ENCODE results near the gene MMRN1. TPM values are rescaled to one million over a fixed set of nuclear protein-coding genes. Genes with fewer than 3 reads are reported as not detected.

Gene MMRN1
- polyA plus RNA-seq, 1 experiment, result not detected

DNA sequence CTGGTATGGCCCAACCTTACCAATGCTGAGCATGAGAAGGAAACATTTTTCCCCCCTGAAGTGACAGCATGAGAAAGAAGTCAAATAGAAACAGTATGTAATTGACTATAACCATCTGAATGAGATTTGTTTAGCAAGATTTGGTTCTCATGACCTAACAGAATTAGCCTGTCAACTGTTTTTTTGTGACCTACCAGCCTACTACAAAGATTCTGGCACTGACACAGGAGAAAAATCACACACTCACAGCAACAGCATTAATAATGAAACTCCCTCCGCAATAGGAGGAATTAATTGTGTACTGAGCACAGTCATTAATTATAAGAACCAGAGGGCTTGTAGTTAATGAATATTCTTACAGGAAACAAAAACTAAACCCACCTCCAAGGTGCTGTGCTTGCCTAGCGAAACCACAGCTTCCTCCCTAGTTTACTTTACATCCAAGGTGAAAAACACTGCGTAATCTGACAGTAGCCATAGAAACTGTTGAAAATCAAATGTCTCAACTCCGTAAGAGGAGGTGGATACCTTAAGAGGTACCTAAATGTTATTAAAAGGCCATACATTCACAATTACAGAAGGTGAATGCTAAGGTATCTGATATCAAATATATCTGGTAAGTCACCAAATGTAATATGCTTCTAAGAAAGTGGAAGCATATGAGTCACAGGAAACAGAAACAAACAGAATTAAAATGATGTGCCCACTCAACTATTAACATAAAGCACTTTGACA, 34.9 kb downstream of the MMRN1 start:
- no peak for TF ChIP-seq CTCF (IDR thresholded peaks at IDR 0.05; ENCODE audit: low read depth, low read length)
- no peak for DNase-seq (ENCODE audit: low read depth, low spot score)
- POLR2A ChIA-PET, result no interaction called here

GRCh38 chr4:89939546-89939945, 44.9 kb downstream of the MMRN1 start:
- Histone ChIP-seq H3K4me3 (ENCODE audit: low read depth, low read length) (no peak overlapping the region), H3K27ac (ENCODE audit: low read depth, low read length) (no peak overlapping the region), H3K9me3 (ENCODE audit: control insufficient read depth, insufficient read depth, low read length) (no peaks in the 10 kb centered on the region), H3K27me3 (ENCODE audit: control insufficient read depth, insufficient read depth, low read length) (no peaks in the 10 kb centered on the region)
- no peak for DNase-seq (ENCODE audit: low read depth, low spot score)
- POLR2A ChIA-PET, result no interaction called here
- CTCF ChIA-PET, result interaction anchor here (1.6 kb wide), 1 partner anchor 37 kb away, joined by 3 read pairs; no protein-coding TSS in a partner anchor
- TF ChIP-seq CTCF (IDR thresholded peaks at IDR 0.05; ENCODE audit: low read depth, low read length), result no peak

More for the DNA sequence above, 34.9 kb downstream of the MMRN1 start:
- Histone ChIP-seq H3K27me3 (ENCODE audit: control insufficient read depth, insufficient read depth, low read length) (no peaks in the 10 kb centered on the region), H3K9me3 (ENCODE audit: control insufficient read depth, insufficient read depth, low read length) (no peaks in the 10 kb centered on the region), H3K4me3 (ENCODE audit: low read depth, low read length) (no peak overlapping the region), H3K27ac (ENCODE audit: low read depth, low read length) (no peak overlapping the region)
- CTCF ChIA-PET, result no interaction called here

DNA sequence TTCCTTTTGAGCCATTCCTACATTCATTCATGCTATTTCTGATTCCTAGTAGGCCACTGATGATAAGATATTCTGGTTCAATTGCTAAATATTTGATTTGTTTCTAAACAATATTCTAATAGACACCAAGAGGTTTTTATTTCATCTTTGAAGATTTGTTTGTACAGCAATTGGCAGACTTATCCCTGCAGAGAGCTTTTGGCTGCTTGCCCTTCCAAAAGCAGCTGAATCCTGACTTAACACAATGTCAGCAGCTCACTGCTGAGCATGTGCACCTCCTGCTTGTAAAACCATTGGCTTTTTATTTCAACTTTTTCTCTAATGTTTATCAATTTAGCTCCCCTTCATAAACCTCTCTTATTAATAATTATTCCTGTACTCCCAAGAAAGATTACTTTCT, 45.3 kb downstream of the MMRN1 start:
- Histone ChIP-seq H3K4me3 (ENCODE audit: low read depth, low read length) (no peak overlapping the region), H3K9me3 (ENCODE audit: control insufficient read depth, insufficient read depth, low read length) (no peaks in the 10 kb centered on the region), H3K27ac (ENCODE audit: low read depth, low read length) (no peak overlapping the region), H3K27me3 (ENCODE audit: control insufficient read depth, insufficient read depth, low read length) (no peaks in the 10 kb centered on the region)
- CTCF ChIA-PET, result interaction anchor here (1.6 kb wide), 1 partner anchor 37 kb away, joined by 3 read pairs; no protein-coding TSS in a partner anchor
- no peak for DNase-seq (ENCODE audit: low read depth, low spot score)
- no peak for TF ChIP-seq CTCF (IDR thresholded peaks at IDR 0.05; ENCODE audit: low read depth, low read length)
- POLR2A ChIA-PET, result no interaction called here

DNA sequence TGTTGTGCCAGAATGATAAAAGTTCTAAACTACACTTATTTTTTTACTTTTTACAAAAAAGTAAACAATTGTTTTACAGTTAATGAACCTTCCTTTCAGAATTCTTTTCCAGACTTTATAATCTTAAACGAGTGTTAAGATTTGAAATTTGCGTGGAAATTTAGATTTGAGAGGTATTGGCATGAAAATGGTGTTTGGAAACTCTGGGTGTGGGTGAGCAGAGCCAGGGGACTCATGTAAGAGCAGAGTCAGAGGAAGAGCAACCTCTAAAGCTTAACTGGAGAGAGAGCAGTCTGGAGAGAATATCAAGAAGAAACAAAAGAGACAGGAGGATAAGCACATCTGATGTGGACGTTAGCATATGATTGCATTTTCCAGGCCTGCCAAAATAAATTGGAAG, 48.2 kb downstream of the MMRN1 start:
- no peak for TF ChIP-seq CTCF (IDR thresholded peaks at IDR 0.05; ENCODE audit: low read depth, low read length)
- no peak for DNase-seq (ENCODE audit: low read depth, low spot score)
- POLR2A ChIA-PET, result no interaction called here
- Histone ChIP-seq H3K9me3 (ENCODE audit: control insufficient read depth, insufficient read depth, low read length) (no peaks in the 10 kb centered on the region), H3K4me3 (ENCODE audit: low read depth, low read length) (no peak overlapping the region), H3K27me3 (ENCODE audit: control insufficient read depth, insufficient read depth, low read length) (no peaks in the 10 kb centered on the region), H3K27ac (ENCODE audit: low read depth, low read length) (no peak overlapping the region)
- CTCF ChIA-PET, result no interaction called here

GRCh38 chr4:89949782-89950387, 55.2 kb downstream of the MMRN1 start:
- DNase-seq (ENCODE audit: low read depth, low spot score), result no peak
- TF ChIP-seq CTCF (IDR thresholded peaks at IDR 0.05; ENCODE audit: low read depth, low read length), result peak; percentile 22; the same call in 1 of the 2 replicates
- ChIA-PET POLR2A (no interaction called here), CTCF (interaction anchor here (0.6 kb wide), 1 partner anchor 237 kb away, joined by 3 read pairs; no protein-coding TSS in a partner anchor)
- Histone ChIP-seq H3K4me3 (ENCODE audit: low read depth, low read length) (no peak overlapping the region), H3K27me3 (ENCODE audit: control insufficient read depth, insufficient read depth, low read length) (no peaks in the 10 kb centered on the region), H3K9me3 (ENCODE audit: control insufficient read depth, insufficient read depth, low read length) (no peaks in the 10 kb centered on the region), H3K27ac (ENCODE audit: low read depth, low read length) (no peak overlapping the region)

Data from AG04450 (cell line).